DOHH2 (cell line): Measurements from ENCODE around the gene TNRC6C.

Source experiments
- H3F3A ChIP-seq: fragments of 200-600 bp; sonication (generic), shearing (Covaris generic); 2 replicates; pipeline ENCODE4 v1.6.0; 2016; ENCODE audit warnings: antibody characterized with exemption, mild to moderate bottlenecking; ENCODE audit not compliant: control insufficient read depth, insufficient read depth
- H3K27ac ChIP-seq: fragments of 200-600 bp; sonication (generic); 2 replicates; pipeline ENCODE4 v1.5.1; 2014; ENCODE audit warnings: low read depth, mild to moderate bottlenecking, low read length, moderate library complexity
- H3K27me3 ChIP-seq: fragments of 200-600 bp; sonication (generic); 2 replicates; pipeline ENCODE4 v1.6.1; 2014; ENCODE audit warnings: mild to moderate bottlenecking, low read length, mixed read lengths; ENCODE audit not compliant: control insufficient read depth
- H3K36me3 ChIP-seq: fragments of 200-600 bp; sonication (generic); 2 replicates; pipeline ENCODE4 v1.6.1; 2014; ENCODE audit warnings: mild to moderate bottlenecking, low read length, moderate library complexity, mixed read lengths; ENCODE audit not compliant: control insufficient read depth
- H3K4me1 ChIP-seq: fragments of 200-600 bp; sonication (generic); 2 replicates; pipeline ENCODE4 v1.6.1; 2014; ENCODE audit warnings: mild to moderate bottlenecking, low read length, mixed read lengths; ENCODE audit not compliant: control insufficient read depth
- H3K4me2 ChIP-seq: fragments of 200-600 bp; sonication (generic); 2 replicates; pipeline ENCODE4 v1.6.0; 2014; ENCODE audit warnings: mild to moderate bottlenecking, low read length, moderate library complexity
- H3K4me3 ChIP-seq: fragments of 200-600 bp; sonication (generic); 2 replicates; pipeline ENCODE4 v1.5.1; 2014; ENCODE audit warnings: mild to moderate bottlenecking, low read length, mixed read lengths
- H3K79me2 ChIP-seq: fragments of 200-600 bp; sonication (generic); 2 replicates; pipeline ENCODE4 v1.6.1; 2014; ENCODE audit warnings: mild to moderate bottlenecking, low read length, mixed read lengths; ENCODE audit not compliant: control insufficient read depth
- H3K9me2 ChIP-seq: fragments of 200-600 bp; sonication (generic); replicated peaks from 2 replicates; pipeline ENCODE4 v1.6.1; 2014; ENCODE audit warnings: mild to moderate bottlenecking, low read length, mixed read lengths; ENCODE audit not compliant: control insufficient read depth
- H3K9me3 ChIP-seq: fragments of 200-600 bp; sonication (generic); 2 replicates; pipeline ENCODE4 v1.6.1; 2014; ENCODE audit warnings: antibody characterized with exemption, low read length, mixed read lengths; ENCODE audit not compliant: control insufficient read depth, insufficient read depth
- H4K20me1 ChIP-seq: fragments of 200-600 bp; sonication (generic); 2 replicates; pipeline ENCODE4 v1.6.0; 2014; ENCODE audit warnings: low read depth, mild to moderate bottlenecking, antibody characterized with exemption, low read length, moderate library complexity; ENCODE audit not compliant: control insufficient read depth, insufficient read depth
- EZH2phosphoT487 ChIP-seq: fragments of 200-600 bp; sonication (generic); IDR thresholded peaks from 2 replicates; pipeline ENCODE4 v1.6.1; 2017; ENCODE audit warnings: borderline replicate concordance, mild to moderate bottlenecking, antibody characterized with exemption, low read length, moderate library complexity, mixed read lengths
- TF ChIP-seq, protein P1 (sequence below): fragments of 200-600 bp; sonication (generic); IDR thresholded peaks from one replicate; pipeline ENCODE4 v1.5.1; 2014; ENCODE audit warnings: antibody characterized with exemption, mild to moderate bottlenecking, low read depth, low read length; ENCODE audit not compliant: poor library complexity, severe bottlenecking

TNRC6C gene

DNA sequence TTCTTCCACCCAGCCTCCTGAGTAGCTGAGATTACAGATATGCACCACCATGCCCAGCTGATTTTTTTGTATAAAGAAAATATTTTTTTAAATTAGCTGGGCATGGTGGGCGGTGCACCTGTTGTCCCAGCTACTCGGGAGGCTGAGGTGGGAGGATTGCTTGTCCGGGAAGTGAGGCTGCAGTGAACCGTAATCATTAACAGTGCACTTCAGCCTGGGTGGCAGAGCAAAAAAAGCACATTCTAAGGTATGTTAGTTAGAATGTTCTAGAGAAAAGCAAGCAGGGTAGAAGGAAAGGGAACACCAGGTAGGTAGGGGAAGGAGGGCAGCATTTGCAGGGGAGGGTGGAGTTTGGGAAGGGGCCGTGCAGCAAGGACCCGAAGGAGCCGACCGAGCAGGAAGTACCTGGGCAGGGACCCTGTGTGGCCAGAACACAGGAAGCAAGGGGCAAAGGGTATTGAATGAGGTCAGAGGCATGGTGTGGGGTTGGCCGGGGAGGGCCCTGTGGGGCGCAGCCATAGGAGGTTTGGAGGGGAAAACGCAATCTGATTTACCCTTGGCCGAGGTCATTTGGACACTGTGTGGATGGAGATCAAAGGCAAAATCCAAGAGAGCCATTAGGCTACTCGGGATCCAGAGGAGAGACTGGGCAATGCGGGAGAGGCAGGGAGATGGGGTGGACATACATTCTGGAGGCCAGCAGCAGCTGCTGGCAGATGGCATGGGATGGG lies 189.9 kb downstream of the TNRC6C start:
- Histone ChIP-seq H3K27ac (peak overlapping the region; percentile 63), H3K4me2 (peak overlapping the region; percentile 66), H4K20me1 (no peaks in the 10 kb centered on the region), H3K4me3 (0 out of 2 replicates have a peak overlapping the region, but pooled peaks have one; percentile 5), H3K9me3 (no peaks in the 10 kb centered on the region), H3F3A (peaks cover 23% of the 10 kb centered on the region), H3K79me2 (no peaks in the 10 kb centered on the region), H3K27me3 (no peaks in the 10 kb centered on the region), H3K9me2 (no peaks in the 10 kb centered on the region), H3K36me3 (no peaks in the 10 kb centered on the region), H3K4me1 (peaks cover 82% of the 10 kb centered on the region)
- TF ChIP-seq, protein P1, sequence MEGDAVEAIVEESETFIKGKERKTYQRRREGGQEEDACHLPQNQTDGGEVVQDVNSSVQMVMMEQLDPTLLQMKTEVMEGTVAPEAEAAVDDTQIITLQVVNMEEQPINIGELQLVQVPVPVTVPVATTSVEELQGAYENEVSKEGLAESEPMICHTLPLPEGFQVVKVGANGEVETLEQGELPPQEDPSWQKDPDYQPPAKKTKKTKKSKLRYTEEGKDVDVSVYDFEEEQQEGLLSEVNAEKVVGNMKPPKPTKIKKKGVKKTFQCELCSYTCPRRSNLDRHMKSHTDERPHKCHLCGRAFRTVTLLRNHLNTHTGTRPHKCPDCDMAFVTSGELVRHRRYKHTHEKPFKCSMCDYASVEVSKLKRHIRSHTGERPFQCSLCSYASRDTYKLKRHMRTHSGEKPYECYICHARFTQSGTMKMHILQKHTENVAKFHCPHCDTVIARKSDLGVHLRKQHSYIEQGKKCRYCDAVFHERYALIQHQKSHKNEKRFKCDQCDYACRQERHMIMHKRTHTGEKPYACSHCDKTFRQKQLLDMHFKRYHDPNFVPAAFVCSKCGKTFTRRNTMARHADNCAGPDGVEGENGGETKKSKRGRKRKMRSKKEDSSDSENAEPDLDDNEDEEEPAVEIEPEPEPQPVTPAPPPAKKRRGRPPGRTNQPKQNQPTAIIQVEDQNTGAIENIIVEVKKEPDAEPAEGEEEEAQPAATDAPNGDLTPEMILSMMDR: no peak
- TF ChIP-seq EZH2phosphoT487: no peak

DNA sequence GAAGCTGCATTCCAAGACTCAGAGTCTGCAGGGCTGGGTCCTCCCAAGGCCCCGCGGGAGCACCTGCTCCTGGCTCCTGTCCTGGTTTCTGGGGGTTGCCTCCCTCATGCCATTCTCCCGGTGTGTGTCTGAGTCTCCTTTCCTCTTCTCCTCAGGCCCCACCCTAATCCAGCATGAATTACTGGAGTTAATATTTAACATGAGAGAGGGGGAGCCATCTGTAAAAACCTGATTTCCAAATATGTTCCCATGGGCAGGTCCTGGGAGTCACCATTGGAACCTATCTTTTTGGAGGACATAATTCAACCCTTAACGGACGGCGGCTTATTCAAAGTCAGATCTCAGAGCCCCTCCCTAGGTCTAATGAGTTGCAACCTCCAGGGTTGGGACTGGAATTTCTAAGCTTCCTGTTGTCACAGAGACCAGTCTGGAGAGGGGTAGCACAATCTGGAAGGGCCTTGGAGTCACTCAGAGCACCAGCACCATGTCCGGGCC lies 193.1 kb downstream of the TNRC6C start:
- H3F3A ChIP-seq: peaks cover 41% of the 10 kb centered on the region
- no peaks in the 10 kb centered on the region for H3K36me3 ChIP-seq
- H3K27me3 ChIP-seq: no peaks in the 10 kb centered on the region
- peaks cover 87% of the 10 kb centered on the region for H3K4me1 ChIP-seq
- no peak for TF ChIP-seq EZH2phosphoT487
- TF ChIP-seq, protein P1: no peak
- H4K20me1 ChIP-seq: no peaks in the 10 kb centered on the region
- no peaks in the 10 kb centered on the region for H3K79me2 ChIP-seq
- H3K9me3 ChIP-seq: no peaks in the 10 kb centered on the region
- H3K4me2 ChIP-seq: peak overlapping the region; percentile 81
- no peaks in the 10 kb centered on the region for H3K9me2 ChIP-seq
- peak overlapping the region; percentile 89 for H3K27ac ChIP-seq
- peak overlapping the region; percentile 72 for H3K4me3 ChIP-seq

DNA sequence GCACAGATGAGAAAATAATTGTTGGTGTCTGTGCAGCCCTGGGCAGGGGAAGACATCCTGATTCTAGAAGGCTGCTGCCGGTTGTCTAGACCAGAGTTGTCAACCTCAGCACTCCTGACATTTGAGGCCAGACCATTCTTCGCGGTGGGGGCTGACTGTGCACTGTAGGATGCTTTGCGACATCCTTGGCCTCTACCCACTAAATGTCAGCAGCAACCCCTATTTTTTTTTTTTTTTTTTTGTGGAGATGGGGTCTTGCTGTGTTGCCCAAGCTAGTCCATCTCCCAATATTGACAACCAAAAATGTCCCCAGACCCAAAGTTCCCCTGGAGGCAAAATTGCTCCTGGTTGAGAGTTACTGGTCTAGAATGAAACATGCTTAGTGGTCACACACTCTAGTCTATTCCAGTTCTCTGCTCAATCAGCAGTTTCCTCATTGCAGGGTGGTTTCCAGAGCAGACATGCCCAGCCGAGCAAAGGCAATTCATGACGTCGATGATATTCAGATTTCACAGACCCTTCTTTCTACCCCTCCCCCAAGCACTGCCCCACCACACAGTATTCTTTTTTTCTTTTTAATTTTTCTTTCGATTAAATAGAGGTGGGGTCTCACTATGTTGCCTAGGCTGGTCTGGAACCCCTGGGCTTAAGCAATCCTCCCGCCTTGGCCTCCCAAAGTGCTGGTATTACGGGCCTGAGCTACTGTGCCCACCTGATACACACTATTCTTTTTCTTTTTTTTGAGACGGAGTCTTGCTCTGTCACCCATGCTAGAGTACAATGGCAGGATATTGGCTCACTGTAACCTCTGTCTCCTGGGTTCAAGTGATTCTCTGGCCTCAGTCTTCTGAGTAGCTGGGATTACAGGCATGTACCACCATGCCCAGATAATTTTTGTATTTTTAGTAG lies 196.7 kb downstream of the TNRC6C start:
- TF ChIP-seq, protein P1: no peak
- no peak for TF ChIP-seq EZH2phosphoT487
- Histone ChIP-seq H3K9me3 (no peaks in the 10 kb centered on the region), H3K79me2 (no peaks in the 10 kb centered on the region), H3K4me1 (peaks cover 99% of the 10 kb centered on the region), H3K36me3 (no peaks in the 10 kb centered on the region), H3K4me2 (peak overlapping the region; percentile 81), H3F3A (peaks cover 43% of the 10 kb centered on the region), H3K9me2 (no peaks in the 10 kb centered on the region), H4K20me1 (no peaks in the 10 kb centered on the region), H3K4me3 (peak overlapping the region; percentile 72), H3K27ac (peak overlapping the region; percentile 89), H3K27me3 (no peaks in the 10 kb centered on the region)
